ENCODE measurements around the gene ATP9A.

Gene ATP9A

DNA sequence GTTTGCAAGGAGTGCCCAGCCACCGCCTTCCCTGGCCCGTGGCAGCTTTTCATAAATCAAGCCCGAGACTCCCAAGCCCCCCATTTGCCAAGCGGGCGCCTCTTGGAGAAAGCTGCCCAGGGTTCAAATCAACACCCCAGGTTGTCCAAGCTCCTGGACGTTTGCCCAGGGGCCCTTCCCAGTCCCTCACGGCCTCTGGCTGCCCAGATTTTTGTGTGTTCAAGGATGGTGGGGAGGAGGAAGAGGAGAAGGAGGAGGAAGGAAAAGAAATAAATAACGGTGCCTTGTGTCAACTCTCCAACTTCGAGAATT lies 205.1 kb downstream of the ATP9A start:
- in situ Hi-C loops (cut with HindIII; ENCODE audit: low sequenced_read_pairs) = no loop called here

DNA sequence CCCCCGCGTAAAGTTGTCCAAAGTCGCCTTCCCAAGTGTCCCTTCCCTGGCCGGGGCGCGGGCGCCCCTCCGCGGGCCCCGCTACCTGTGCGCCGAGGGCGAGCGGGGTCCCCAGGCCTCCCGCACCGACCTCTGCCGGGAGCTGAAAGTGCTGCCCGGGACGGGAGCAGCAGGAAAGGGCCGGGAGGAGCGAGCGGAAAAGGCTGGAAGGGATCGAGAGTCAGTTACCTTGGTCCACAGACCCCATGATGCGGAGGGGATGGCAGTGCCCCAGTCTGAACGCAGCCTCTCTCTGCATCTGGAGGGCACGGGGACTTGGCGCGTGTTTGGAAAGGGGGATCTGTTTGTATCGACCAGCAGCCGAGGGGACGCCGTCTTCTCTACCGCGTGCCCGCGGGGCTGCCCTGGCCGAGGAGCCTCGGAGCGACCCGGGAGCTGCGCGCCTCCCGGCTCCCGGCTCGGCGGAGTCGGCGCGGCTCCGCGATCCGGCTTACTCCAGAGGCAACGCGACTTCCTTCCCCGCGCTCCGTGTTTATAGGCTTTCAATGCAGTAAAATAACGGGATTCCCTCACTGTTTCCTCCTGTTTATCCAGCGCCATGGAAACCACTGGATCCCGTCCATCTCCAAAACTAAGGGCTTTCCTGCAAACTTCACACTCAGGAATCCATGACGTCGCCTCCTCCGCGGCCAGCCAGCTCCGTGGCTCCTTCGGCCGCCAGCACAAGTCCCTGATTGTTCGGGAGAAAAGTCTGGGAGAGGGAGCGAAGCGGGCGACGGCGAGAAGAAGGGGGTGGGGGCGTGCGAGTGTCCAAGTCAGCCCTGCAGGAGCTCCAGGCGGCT lies 205.6 kb downstream of the ATP9A start:
- in situ Hi-C loops (cut with HindIII; ENCODE audit: low sequenced_read_pairs) = no loop called here

DNA sequence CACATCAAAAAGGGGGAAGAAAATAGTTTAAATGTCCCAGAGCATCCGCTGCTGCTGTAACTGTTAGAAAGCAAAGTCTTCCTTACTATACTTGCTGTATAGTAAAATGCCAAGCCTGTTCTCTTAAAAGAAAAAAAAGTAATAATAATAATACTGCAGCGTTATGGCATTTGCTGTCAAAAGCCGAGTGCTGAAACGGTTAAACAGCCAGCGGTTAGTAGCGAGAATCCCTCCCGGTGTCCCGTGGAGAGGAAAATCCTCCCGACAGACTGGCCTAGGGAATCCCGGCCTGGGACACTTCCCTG lies 206.2 kb downstream of the ATP9A start:
- in situ Hi-C loops (cut with HindIII; ENCODE audit: low sequenced_read_pairs) = no loop called here

DNA sequence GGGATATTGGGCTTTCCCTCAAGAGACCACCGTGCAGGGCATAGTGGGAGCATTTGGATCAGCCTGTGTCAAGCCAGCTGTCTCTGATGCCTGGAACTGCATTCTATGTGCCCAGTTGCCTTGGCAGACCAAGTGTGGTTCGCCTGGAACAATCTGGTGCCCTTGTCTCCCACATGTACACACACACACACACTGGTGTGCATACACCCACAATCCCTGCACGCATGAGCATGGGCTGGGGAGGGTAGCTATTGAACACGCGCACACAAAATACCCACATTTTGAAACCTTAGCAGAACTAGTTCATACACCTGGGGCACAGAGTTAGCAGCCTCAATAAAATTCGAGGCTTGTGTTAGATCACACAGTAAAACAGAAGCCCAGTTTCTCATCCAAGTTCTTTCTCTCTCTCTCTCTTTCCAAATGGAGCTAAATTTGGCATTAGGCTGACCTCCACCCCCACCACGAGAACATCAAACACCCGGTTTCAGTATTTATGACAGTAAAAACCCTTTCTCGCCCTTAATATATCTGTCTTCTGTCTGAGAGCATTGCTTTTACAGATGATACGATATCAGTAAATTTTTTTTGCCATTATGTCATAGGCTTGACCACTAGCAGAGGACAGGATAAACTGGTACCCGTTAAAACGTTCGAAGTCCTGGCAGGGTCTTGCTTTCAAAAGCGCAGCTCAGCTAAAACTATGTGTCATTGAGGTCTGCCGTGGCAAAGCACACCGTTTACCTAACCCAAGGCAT lies 207.5 kb downstream of the ATP9A start:
- in situ Hi-C loops (cut with HindIII; ENCODE audit: low sequenced_read_pairs) = no loop called here

DNA sequence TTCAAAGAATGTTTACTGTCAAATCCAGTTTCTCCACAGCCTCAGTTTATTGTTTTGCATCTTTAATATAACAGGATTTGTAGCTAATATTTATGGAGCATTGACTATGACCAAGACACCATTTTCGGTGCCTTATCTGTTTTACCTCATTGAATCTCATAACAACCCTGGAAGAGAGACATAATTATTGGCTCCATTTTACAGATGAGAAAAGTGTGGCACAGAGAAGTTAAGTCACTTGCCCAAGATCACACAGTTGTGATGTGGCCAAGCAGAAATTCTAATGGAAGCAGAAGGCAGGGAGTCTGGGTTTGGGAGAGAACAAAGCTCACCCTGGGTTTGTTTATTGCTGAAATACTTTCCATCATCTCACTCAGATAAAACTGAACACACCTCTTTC lies 208.1 kb downstream of the ATP9A start:
- in situ Hi-C loops (cut with HindIII; ENCODE audit: low sequenced_read_pairs) = no loop called here

DNA sequence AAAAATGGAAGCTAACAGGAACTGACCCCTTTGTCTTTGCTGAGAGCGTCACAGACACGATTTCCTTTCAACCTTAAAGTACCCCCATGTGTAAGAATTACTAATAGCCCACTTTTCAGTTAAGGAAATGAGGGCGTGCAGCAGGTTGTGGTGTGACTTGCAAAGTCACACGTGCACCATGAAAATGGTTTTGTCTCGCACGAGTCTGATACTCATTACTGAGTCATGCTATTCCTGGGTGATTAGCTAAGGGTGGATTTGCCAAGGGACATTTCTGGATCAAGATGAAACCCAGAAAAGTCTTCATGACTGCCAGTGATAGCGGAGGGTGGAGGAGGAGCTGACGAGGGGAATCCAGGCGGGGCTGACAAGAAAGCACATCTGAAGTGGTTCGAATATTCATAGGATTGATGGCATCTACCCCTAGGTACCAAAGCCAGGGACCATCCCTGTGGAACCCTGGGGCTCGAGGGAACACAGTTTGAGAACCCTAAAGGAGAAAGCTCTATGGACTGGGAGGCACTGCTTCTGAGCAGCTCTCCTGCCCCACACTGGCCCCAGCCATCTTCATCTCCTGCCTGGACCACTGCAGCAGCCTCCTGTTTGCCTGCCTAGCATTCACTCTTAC lies 213.5 kb downstream of the ATP9A start:
- in situ Hi-C loops (cut with HindIII; ENCODE audit: low sequenced_read_pairs) = no loop called here

DNA sequence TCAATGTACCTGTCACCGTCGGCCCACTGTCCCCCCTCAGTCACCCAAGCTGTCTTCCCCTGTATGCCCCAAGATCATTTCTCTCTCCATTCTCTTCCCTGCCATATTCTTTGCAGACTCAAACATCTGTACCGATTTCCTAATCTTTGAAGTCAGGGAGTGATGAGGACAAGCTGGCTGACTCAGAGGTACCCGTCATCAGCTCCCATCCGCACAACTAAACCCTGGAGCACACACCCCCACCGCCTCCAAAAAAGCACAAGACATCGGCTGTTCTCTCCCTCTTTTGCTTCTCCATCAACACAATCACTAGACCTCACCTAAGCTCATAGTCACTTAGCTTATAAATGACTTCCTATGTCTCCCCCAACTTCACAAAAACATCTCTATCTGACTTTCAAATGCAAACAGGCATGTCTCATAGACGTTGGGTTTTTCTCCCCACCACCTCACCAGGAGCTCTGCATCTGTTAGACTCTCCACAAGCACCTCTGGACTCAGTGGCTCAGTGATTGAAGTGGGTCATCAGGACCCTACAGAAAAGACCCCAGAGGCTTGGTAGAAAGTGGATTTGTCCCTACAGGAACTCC lies 214.2 kb downstream of the ATP9A start:
- in situ Hi-C loops (cut with HindIII; ENCODE audit: low sequenced_read_pairs) = no loop called here

DNA sequence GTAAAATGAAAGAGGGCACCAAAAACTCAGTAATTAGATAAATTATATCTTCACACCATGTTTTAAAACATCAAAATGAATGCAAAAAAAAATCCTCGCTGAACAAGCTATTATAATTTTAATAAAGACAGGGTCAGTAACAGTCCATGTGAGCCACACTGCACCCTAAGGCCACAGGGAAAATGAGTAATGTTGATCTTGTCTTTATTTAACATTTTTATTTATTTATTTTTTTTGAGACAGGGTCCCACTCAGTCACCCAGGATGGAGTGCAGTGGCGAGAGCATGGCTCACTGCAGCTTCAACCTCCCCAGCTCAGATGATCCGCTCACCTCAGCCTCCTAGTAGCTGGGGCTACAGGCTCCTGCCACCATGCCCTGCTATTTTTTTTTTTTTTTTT lies 217.0 kb downstream of the ATP9A start:
- in situ Hi-C loops (cut with HindIII; ENCODE audit: low sequenced_read_pairs) = no loop called here

DNA sequence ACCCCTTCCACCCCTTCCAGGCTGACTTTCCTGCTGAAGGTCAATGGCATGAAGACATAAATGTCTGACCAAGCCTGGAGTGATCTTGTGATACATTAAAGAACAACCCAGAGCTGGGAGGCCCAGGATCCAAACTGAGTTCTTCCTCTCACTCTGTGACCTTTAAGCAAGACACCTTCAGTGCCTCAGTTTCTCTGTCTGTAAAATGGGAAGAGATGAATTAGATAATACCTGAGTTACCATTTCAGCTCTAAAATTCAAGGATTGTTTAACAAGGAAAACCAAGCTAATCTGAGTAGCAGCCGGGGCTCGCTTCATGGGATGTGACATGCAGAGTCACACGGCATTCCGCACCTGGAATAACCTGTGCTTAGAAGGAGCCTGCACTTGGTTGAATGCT lies 218.7 kb downstream of the ATP9A start:
- in situ Hi-C loops (cut with HindIII; ENCODE audit: low sequenced_read_pairs) = no loop called here

DNA sequence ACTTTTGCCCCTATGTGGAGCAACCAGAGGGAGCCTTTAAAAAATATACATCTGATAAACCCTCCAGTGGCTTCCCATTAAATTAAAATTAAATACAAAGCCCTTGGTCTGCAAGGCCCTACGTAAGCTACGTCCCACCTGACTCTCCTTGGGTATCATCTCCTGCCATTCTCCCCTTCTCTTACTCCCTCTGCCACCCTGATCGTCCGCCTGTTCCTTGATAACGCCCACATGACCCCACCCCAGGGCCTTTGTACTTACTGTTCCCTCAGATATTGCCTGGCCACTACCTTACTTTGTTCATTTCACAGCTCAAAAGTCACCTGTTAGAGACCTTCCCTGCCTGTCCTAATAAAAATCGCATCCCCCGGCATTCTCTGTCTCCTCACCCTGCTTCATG lies 220.2 kb downstream of the ATP9A start:
- in situ Hi-C loops (cut with HindIII; ENCODE audit: low sequenced_read_pairs) = no loop called here

All from DLD1 (cell line).